Stimulated activated CD4-positive, alpha-beta T cell treated with anti-CD3 and anti-CD28 coated beads, TNF-alpha, amount 100 ng/mL, for 4 hours (primary cell): ENCODE data around the gene KCTD2.
"Not testable (repeated sequence)": the region's sequence is repeated elsewhere in the genome, so short reads cannot be mapped to it uniquely, and the experiment has no call there.

ENCODE experiments used
- DNase-seq, 3 experiments: peaks; one replicate each; pipeline ENCODE4 v3.0.0-alpha.2; 2020; ENCODE audit warnings: low read depth in 3 of 3

KCTD2 gene

GRCh38 chr17:75049706-75050105, 2.7 kb downstream of the KCTD2 start:
- no peak for DNase-seq

GRCh38 chr17:75051941-75052340, 4.9 kb downstream of the KCTD2 start:
- DNase-seq: no peak

- DNase-seq: no peak
These were observed 12.6 kb downstream of the KCTD2 start for GRCh38 chr17:75059369-75060345.

GRCh38 chr17:75060434-75061054, 13.5 kb downstream of the KCTD2 start:
- no peak for DNase-seq

GRCh38 chr17:75061055-75061438, 14.0 kb downstream of the KCTD2 start:
- DNase-seq: no peak

- no peak for DNase-seq
These were observed 14.6 kb downstream of the KCTD2 start for GRCh38 chr17:75061618-75062017.

GRCh38 chr17:75063201-75063600, 16.2 kb downstream of the KCTD2 start:
- DNase-seq: no peak

- no peak for DNase-seq
These were observed 16.6 kb downstream of the KCTD2 start for GRCh38 chr17:75063626-75064025.

- DNase-seq: no peak
These were observed 17.0 kb downstream of the KCTD2 start for GRCh38 chr17:75064040-75064439.

- DNase-seq: no peak
These were observed 17.4 kb downstream of the KCTD2 start for GRCh38 chr17:75064460-75064859.

GRCh38 chr17:75064867-75065561, 18.0 kb downstream of the KCTD2 start:
- DNase-seq: no peak

- no peak for DNase-seq
These were observed 18.6 kb downstream of the KCTD2 start for GRCh38 chr17:75065562-75066151.

- DNase-seq: no peak
These were observed 20.8 kb downstream of the KCTD2 start for GRCh38 chr17:75067856-75068255.

GRCh38 chr17:75068750-75069149, 21.7 kb downstream of the KCTD2 start:
- DNase-seq: no peak

GRCh38 chr17:75069783-75070182, 22.8 kb downstream of the KCTD2 start:
- DNase-seq: no peak

GRCh38 chr17:75071478-75072271, 24.6 kb downstream of the KCTD2 start:
- DNase-seq: not testable (repeated sequence)

GRCh38 chr17:75072909-75073308, 25.9 kb downstream of the KCTD2 start:
- not testable (repeated sequence) for DNase-seq

GRCh38 chr17:75073618-75074047, 26.6 kb downstream of the KCTD2 start:
- DNase-seq: no peak

- DNase-seq: no peak
These were observed 27.5 kb downstream of the KCTD2 start for GRCh38 chr17:75074532-75074931.

- no peak for DNase-seq
These were observed 28.7 kb downstream of the KCTD2 start for GRCh38 chr17:75075597-75076336.
